Peyer's patch (tissue), 4 donors: Measurements from ENCODE around the gene BRD1.

Experiments
- CTCF ChIP-seq, 6 experiments: fragments of 450-650 bp in 4 of 6; fragments of 200-600 bp in 2 of 6; sonication (generic) in 1 of 6; IDR thresholded peaks; one replicate each; pipeline ENCODE4 v1.5.1; 2017 to 2019; ENCODE audit warnings: antibody characterized with exemption in 6 of 6, mild to moderate bottlenecking in 3 of 6, moderate library complexity in 1 of 6
- POLR2A ChIP-seq, 2 donors: fragments of 450-650 bp; IDR thresholded peaks; one replicate each; pipeline ENCODE4 v1.5.1; 2017; ENCODE audit warnings: antibody characterized with exemption in 2 of 2, mild to moderate bottlenecking in 2 of 2, moderate library complexity in 2 of 2

- TF ChIP-seq CTCF (IDR thresholded peaks at IDR 0.05) (no peak), POLR2A (IDR thresholded peaks at IDR 0.05) (no peak)
Measured at GRCh38 chr22:49772692-49773091, 55.0 kb downstream of the BRD1 start.
